ENCODE results near the gene TSC22D2.
"Not testable (repeated sequence)": the region's sequence is repeated elsewhere in the genome, so short reads cannot be mapped to it uniquely, and the experiment has no call there.

TSC22D2 gene

GRCh38 chr3:150495563-150496168 lies 87.6 kb downstream of the TSC22D2 start:
- peak; percentile 58 for DNase-seq

- DNase-seq: no peak
These were observed 89.9 kb downstream of the TSC22D2 start for GRCh38 chr3:150497956-150498355.

- not testable (repeated sequence) for DNase-seq
These were observed 92.9 kb downstream of the TSC22D2 start for GRCh38 chr3:150500960-150501359.

GRCh38 chr3:150503402-150504099 lies 95.5 kb downstream of the TSC22D2 start:
- no peak for DNase-seq

- DNase-seq: no peak
These were observed 96.4 kb downstream of the TSC22D2 start for GRCh38 chr3:150504483-150504882.

- DNase-seq: no peak
These were observed 100.3 kb downstream of the TSC22D2 start for GRCh38 chr3:150508401-150508800.

- no peak for DNase-seq
These were observed 101.7 kb downstream of the TSC22D2 start for GRCh38 chr3:150509780-150510179.

GRCh38 chr3:150511122-150511821 lies 103.2 kb downstream of the TSC22D2 start:
- DNase-seq: no peak

- no peak for DNase-seq
These were observed 107.1 kb downstream of the TSC22D2 start for GRCh38 chr3:150515210-150515609.
